Left lung (tissue), 10 donors: ENCODE measurements around the gene CCL2. TPM values are rescaled to one million over a fixed set of nuclear protein-coding genes. Genes with fewer than 3 reads are reported as not detected.

Experiments used
- ATAC-seq: fragments of 200-7000 bp; cut with Tn5 transposase; one replicate; pipeline ENCODE4 v1.9.1; 2020; ENCODE audit warnings: moderate library complexity
- DNase-seq, 4 donors: peaks; one replicate each; pipeline ENCODE4 v3.0.0-alpha.2; 2013 to 2020
- H3K27ac ChIP-seq, 2 donors: fragments of 200-600 bp; sonication (generic) in 1 of 2; one replicate each; pipeline versions ENCODE4 v1.5.0 to v1.8.0; 2020 to 2021
- H3K27me3 ChIP-seq, 2 donors: fragments of 200-600 bp; sonication (generic) in 1 of 2; one replicate each; pipeline versions ENCODE4 v1.5.0 to v1.8.0; 2020 to 2021
- H3K36me3 ChIP-seq, 2 donors: fragments of 200-600 bp; sonication (generic) in 1 of 2; one replicate each; pipeline versions ENCODE4 v1.5.0 to v1.8.0; 2020 to 2021
- H3K4me1 ChIP-seq, 2 donors: fragments of 200-600 bp; one replicate each; pipeline ENCODE4 v1.8.0; 2021
- H3K4me3 ChIP-seq, 2 donors: fragments of 200-600 bp; sonication (generic) in 1 of 2; one replicate each; pipeline versions ENCODE4 v1.5.0 to v1.8.0; 2020 to 2021; ENCODE audit warnings: mild to moderate bottlenecking in 1 of 2
- H3K9me3 ChIP-seq, 2 donors: fragments of 200-600 bp; sonication (generic) in 1 of 2; one replicate each; pipeline versions ENCODE4 v1.5.0 to v1.8.0; 2020 to 2021
- intact Hi-C, 2 donors: fragments of 100-400 bp; cut with DNase I; formaldehyde crosslinking; loops; one replicate each; pipeline versions ENCODE4 v1.11.2 to v1.14.2; 2022
- polyA plus RNA-seq, 6 donors: library from polyadenylated mRNA; unstranded; fragments of 120-200 nt; gene quantifications; one replicate each; pipeline ENCODE4 v1.2.1, GENCODE V29; 2013; ENCODE audit not compliant: insufficient read length in 6 of 6
- total RNA-seq, 2 donors: library from RNA; stranded (reverse); fragmentation: NEBNext Ultra II Directional; extraction: Animal tissue kit (Norgen Biotek cat#: 25700); gene quantifications; one replicate each; pipeline ENCODE4 v1.2.1, GENCODE V29; 2021
- TF ChIP-seq, protein P1 (sequence below), 2 donors: fragments of 200-600 bp; sonication (generic) in 1 of 2; IDR thresholded peaks; one replicate each; pipeline versions ENCODE4 v1.5.0 to v1.8.0; 2021; ENCODE audit warnings: antibody characterized with exemption in 2 of 2
- donor health status: DM: no; HTN: yes; CAD: no.
- donor health status: DM: no; HTN: no; CAD: no.

The CCL2 gene
- total and polyA plus RNA-seq, 8 donors: 47.4 to 444 (median 56.7) TPM

DNA sequence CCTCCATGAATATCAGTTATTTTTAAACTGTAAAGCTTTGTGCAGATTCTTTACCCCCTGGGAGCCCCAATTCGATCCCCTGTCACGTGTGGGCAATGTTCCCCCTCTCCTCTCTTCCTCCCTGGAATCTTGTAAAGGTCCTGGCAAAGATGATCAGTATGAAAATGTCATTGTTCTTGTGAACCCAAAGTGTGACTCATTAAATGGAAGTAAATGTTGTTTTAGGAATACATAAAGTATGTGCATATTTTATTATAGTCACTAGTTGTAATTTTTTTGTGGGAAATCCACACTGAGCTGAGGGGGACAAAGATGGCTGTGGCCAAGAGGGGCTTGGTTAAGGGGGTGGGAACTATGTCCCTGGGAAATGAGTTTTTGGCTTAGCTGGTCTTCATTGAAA, 32.8 kb downstream of the CCL2 start:
- ATAC-seq (no peak), DNase-seq (no peak)
- Histone ChIP-seq H3K27me3 (no peaks in the 10 kb centered on the region), H3K4me3 (no peak overlapping the region), H3K4me1 (no peaks in the 10 kb centered on the region), H3K9me3 (no peaks in the 10 kb centered on the region), H3K36me3 (no peaks in the 10 kb centered on the region), H3K27ac (no peak overlapping the region)
- intact Hi-C loops: no loop called here
- TF ChIP-seq, protein P1, sequence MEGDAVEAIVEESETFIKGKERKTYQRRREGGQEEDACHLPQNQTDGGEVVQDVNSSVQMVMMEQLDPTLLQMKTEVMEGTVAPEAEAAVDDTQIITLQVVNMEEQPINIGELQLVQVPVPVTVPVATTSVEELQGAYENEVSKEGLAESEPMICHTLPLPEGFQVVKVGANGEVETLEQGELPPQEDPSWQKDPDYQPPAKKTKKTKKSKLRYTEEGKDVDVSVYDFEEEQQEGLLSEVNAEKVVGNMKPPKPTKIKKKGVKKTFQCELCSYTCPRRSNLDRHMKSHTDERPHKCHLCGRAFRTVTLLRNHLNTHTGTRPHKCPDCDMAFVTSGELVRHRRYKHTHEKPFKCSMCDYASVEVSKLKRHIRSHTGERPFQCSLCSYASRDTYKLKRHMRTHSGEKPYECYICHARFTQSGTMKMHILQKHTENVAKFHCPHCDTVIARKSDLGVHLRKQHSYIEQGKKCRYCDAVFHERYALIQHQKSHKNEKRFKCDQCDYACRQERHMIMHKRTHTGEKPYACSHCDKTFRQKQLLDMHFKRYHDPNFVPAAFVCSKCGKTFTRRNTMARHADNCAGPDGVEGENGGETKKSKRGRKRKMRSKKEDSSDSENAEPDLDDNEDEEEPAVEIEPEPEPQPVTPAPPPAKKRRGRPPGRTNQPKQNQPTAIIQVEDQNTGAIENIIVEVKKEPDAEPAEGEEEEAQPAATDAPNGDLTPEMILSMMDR (IDR thresholded peaks at IDR 0.05): no peak

DNA sequence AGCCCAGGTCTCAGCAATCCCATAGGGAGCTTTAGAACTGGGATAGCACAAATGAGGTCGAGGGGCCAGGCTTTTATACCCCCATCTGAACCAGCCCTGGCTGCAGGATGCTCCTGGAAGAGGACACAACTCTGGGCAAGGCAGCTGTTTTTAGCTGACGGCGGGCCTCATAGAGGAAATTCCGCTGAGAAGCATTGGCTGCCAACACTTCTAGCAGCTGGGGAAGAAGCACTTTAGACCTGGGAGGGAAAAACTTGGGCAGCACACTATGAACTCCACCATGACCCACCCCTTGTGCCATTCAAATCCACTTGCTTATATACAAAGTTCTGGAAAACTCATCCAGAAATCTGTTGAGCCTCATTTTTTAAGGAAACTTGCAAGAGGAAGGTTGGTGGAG, 35.5 kb downstream of the CCL2 start:
- no peak for ATAC-seq
- Histone ChIP-seq H3K36me3 (no peaks in the 10 kb centered on the region), H3K27ac (no peak overlapping the region), H3K9me3 (no peaks in the 10 kb centered on the region), H3K4me3 (no peak overlapping the region), H3K4me1 (no peaks in the 10 kb centered on the region), H3K27me3 (no peaks in the 10 kb centered on the region)
- TF ChIP-seq, protein P1 (IDR thresholded peaks at IDR 0.05): no peak
- intact Hi-C loops: no loop called here
- no peak for DNase-seq

DNA sequence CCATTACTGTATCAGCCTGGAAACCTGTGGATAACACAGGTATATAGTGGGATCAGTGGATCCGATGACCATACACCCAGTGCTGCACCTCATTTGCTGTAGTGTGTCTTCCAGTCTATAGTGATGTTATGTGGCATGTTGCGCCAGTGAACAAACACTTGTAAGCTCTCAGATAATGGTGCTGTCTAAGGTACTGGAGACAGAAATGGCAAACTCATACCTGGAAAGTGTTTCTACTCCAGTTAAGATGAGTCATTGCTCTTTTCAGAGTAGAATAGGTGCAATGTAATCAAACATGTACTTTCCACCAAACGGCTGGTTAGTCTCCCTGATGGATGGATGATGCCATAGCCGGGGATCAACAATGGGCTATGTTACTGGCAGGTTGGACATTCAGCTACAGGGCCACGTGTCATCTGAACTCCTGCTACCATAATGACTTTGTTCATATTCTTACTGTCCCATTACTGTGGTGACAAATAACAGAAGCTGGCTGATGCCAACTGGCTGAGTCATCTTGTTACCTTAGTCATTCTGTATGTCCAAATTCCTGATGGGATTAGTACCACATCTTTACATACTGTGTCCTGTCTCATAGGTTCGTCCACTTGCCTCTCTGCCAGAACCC, 36.8 kb downstream of the CCL2 start:
- Histone ChIP-seq H3K4me1 (no peaks in the 10 kb centered on the region), H3K4me3 (no peak overlapping the region), H3K9me3 (no peaks in the 10 kb centered on the region), H3K27me3 (no peaks in the 10 kb centered on the region), H3K27ac (no peak overlapping the region), H3K36me3 (no peaks in the 10 kb centered on the region)
- DNase-seq (no peak), ATAC-seq (peak; percentile 83)
- intact Hi-C loops: no loop called here
- TF ChIP-seq, protein P1 (IDR thresholded peaks at IDR 0.05): no peak

DNA sequence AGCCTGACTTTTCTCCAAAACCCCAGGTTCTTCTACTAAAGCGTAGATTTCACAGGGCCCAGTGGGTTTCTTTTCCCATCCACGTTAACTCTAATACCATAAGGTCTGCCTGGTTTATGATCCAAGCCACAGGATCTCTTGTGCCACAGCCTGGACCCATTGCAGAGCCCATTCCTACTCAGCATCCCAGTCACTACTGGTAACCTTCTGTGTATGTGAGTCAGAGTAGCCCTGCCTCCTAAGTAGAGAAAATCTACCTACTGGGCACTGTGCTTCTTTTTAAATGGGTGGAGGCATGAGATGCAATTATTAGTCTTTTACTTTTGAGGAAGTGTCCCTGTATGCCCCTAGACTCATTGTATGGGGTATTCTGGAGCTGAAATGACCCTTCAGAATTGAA, 43.9 kb downstream of the CCL2 start:
- TF ChIP-seq, protein P1 (IDR thresholded peaks at IDR 0.05): no peak
- H3K36me3 ChIP-seq: no peaks in the 10 kb centered on the region
- H3K27me3 ChIP-seq: no peaks in the 10 kb centered on the region
- intact Hi-C loops: no loop called here
- H3K9me3 ChIP-seq: no peaks in the 10 kb centered on the region
- H3K27ac ChIP-seq: no peak overlapping the region
- no peak for DNase-seq
- peaks cover 0 to 3% of the 10 kb centered on the region in 2 donors for H3K4me1 ChIP-seq
- no peak overlapping the region for H3K4me3 ChIP-seq
- ATAC-seq: no peak

DNA sequence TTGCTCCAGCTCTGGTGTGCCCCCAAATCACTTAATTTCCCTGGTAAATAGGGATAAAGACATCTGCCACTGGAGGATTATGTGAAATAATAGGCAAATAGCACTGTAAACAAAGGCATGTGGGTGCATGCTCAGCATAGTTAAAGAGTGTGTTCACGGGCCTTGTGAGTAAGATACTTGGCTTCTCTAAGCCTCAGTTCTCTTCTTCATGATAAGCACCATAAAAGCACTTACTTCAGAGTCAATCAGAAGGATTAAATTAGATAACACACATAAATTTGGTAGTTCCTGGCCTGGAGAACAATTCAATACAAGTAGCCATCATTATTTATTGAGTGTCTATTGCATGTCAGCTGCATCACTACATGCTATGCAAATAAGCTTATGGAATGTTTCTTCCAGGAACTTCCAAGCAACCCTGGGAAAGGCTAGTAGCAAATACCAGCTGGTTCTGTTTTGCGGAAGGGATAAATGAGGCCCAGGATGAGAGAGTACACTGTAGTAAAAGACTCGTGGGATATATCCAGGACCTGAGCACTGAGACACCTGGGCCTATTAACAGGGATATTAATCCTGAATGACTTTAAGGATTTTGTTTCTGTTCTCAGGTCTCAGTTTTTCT, 45.0 kb downstream of the CCL2 start:
- H3K27ac ChIP-seq: no peak overlapping the region
- ATAC-seq (peak; percentile 48), DNase-seq (no peak)
- TF ChIP-seq, protein P1 (IDR thresholded peaks at IDR 0.05): no peak
- H3K4me1 ChIP-seq: peaks cover 0 to 3% of the 10 kb centered on the region in 2 donors
- no peaks in the 10 kb centered on the region for H3K36me3 ChIP-seq
- intact Hi-C loops: no loop called here
- no peaks in the 10 kb centered on the region for H3K27me3 ChIP-seq
- no peak overlapping the region for H3K4me3 ChIP-seq
- no peaks in the 10 kb centered on the region for H3K9me3 ChIP-seq
